Measurements from ENCODE around the gene HCAR2. TPM values are rescaled to one million over a fixed set of nuclear protein-coding genes. Genes with fewer than 3 reads are reported as not detected.

Gene HCAR2
- total and polyA plus RNA-seq, 2 of the 13 experiments (the other 11 are each of a cell fraction or from before 2014, with no cell fraction given), result 0.09 to 5.6 TPM

DNA sequence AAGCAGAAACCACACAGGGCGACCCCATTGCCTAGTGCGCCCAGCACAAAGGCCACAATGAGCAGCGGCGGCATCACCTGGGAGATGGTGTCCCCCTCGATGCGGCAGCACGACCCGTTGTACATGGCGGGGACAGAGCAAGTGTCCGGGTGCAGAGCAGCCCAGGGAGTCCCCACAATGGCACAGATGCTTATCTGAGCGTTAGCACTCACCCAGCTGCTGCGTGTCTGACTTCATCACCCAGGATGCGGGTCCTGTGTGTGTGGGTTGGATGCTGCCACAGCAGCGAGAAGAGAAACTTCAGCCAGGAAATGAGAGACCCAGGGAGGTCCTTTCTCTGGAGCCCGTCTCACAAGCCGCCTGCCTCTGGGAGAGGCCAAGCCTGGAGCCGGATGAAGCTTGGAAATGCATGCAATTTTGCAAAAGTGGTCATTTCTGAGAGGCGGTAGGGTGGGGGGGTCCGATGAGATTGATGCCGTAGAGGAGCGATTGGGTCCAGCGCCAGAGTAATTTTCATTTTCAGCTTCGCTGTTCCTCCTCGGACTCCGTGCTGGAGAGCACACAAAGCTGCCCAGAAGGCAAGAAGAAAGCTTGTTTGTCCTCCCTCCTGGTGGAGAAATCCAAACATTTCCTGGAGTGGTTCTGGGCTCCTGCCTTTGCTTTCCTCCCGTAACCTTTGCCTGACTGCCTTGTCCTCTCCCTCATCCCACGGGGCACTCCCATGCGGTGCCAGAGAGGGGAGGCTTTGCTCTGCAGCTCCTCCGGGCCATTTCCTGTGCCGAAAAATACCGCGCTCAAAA lies 27.3 kb upstream of the HCAR2 start, which contains the start of gene HCAR1:
Gene HCAR1, minus strand, starts transcription at position 630 of the 800 bp plus-strand sequence. Its CDS starts 505 bp downstream, at position 125.
- ChIA-PET CTCF (ENCODE audit: low intra/inter-chr PET ratio, low total read pairs) (no interaction called here), POLR2A (interaction anchor here (1.4 kb wide), 1 partner anchor 10 kb away, joined by 4 read pairs; no protein-coding TSS in a partner anchor)
- ATAC-seq (peak; percentile 83), FAIRE-seq (peak; percentile 34), DNase-seq (ENCODE audit: low spot score) (peak; percentile 40)
- H3K4me2 ChIP-seq (ENCODE audit: low read depth, low read length), result peak within 1 kb of the TSS; percentile 95
- WGBS (ENCODE audit: low lambda C conversion rate), result 3% methylated on average over 19 of the region's 32 CpGs
- no peaks in the 10 kb centered on the region for H3K9me3 ChIP-seq (ENCODE audit: low read length)
- no peaks in the 10 kb centered on the region for H3K27me3 ChIP-seq (ENCODE audit: control insufficient read depth in 1 of 2, insufficient read depth in 2 of 2, low read length in 2 of 2)
- H3K79me2 ChIP-seq (ENCODE audit: insufficient read depth, low read length), result no peaks in the 10 kb centered on the region
- BruUV-seq (replicated peaks), result no TSS peak
- no peaks in the 10 kb centered on the region for H3K36me3 ChIP-seq (replicated peaks in 1 of 2; ENCODE audit: control insufficient read depth in 1 of 2, insufficient read depth in 2 of 2, low read length in 2 of 2)
- intact Hi-C loops (cut with micrococcal nuclease; ENCODE audit: unreplicated experiment), result no loop called here
- in situ Hi-C loops (cut with HindIII; ENCODE audit: extremely low pct_ligation_motif_present, low pct_unique_long_range_greater_than_20kb), result no loop called here
- peak within 1 kb of the TSS; percentile 19 for H3K27ac ChIP-seq (ENCODE audit: extremely low read length, insufficient read depth, low read length)
- peak within 1 kb of the TSS; percentile 68 to 80 (median 76) for H3K4me3 ChIP-seq (replicated peaks in 1 of 3; ENCODE audit: insufficient read depth in 1 of 3, low read depth in 2 of 3, low read length in 3 of 3)
- H3K4me1 ChIP-seq (ENCODE audit: insufficient read depth, low read length), result peaks cover 73% of the 10 kb centered on the region
- peak within 1 kb of the TSS; percentile 58 for H3K9ac ChIP-seq (ENCODE audit: insufficient read depth, low read depth, low read length)
- H4K20me1 ChIP-seq (ENCODE audit: insufficient read depth, low read length), result no peaks in the 10 kb centered on the region
- peak within 1 kb of the TSS; percentile 91 for H2AFZ ChIP-seq (ENCODE audit: low read length)
- TF ChIP-seq, protein P1, sequence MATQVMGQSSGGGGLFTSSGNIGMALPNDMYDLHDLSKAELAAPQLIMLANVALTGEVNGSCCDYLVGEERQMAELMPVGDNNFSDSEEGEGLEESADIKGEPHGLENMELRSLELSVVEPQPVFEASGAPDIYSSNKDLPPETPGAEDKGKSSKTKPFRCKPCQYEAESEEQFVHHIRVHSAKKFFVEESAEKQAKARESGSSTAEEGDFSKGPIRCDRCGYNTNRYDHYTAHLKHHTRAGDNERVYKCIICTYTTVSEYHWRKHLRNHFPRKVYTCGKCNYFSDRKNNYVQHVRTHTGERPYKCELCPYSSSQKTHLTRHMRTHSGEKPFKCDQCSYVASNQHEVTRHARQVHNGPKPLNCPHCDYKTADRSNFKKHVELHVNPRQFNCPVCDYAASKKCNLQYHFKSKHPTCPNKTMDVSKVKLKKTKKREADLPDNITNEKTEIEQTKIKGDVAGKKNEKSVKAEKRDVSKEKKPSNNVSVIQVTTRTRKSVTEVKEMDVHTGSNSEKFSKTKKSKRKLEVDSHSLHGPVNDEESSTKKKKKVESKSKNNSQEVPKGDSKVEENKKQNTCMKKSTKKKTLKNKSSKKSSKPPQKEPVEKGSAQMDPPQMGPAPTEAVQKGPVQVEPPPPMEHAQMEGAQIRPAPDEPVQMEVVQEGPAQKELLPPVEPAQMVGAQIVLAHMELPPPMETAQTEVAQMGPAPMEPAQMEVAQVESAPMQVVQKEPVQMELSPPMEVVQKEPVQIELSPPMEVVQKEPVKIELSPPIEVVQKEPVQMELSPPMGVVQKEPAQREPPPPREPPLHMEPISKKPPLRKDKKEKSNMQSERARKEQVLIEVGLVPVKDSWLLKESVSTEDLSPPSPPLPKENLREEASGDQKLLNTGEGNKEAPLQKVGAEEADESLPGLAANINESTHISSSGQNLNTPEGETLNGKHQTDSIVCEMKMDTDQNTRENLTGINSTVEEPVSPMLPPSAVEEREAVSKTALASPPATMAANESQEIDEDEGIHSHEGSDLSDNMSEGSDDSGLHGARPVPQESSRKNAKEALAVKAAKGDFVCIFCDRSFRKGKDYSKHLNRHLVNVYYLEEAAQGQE (IDR thresholded peaks at IDR 0.05; ENCODE audit: borderline replicate concordance in 1 of 2, low read depth in 1 of 2, low read length in 2 of 2), result no peak
- TF ChIP-seq HOXA5 (CRISPR knock-in tag; IDR thresholded peaks at IDR 0.05) (no peak), ZZZ3 (CRISPR knock-in tag; IDR thresholded peaks at IDR 0.05; ENCODE audit: borderline replicate concordance) (no peak), CC2D1A (CRISPR knock-in tag; IDR thresholded peaks at IDR 0.05) (no peak), ASH2L (IDR thresholded peaks at IDR 0.05; ENCODE audit: insufficient read length, low read depth, low read length) (no peak)
- TF ChIP-seq, protein P2, sequence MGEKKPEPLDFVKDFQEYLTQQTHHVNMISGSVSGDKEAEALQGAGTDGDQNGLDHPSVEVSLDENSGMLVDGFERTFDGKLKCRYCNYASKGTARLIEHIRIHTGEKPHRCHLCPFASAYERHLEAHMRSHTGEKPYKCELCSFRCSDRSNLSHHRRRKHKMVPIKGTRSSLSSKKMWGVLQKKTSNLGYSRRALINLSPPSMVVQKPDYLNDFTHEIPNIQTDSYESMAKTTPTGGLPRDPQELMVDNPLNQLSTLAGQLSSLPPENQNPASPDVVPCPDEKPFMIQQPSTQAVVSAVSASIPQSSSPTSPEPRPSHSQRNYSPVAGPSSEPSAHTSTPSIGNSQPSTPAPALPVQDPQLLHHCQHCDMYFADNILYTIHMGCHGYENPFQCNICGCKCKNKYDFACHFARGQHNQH (CRISPR knock-in tag; IDR thresholded peaks at IDR 0.05), result no peak; the same call in 1 of the 2 replicates
- TF ChIP-seq, protein P3, sequence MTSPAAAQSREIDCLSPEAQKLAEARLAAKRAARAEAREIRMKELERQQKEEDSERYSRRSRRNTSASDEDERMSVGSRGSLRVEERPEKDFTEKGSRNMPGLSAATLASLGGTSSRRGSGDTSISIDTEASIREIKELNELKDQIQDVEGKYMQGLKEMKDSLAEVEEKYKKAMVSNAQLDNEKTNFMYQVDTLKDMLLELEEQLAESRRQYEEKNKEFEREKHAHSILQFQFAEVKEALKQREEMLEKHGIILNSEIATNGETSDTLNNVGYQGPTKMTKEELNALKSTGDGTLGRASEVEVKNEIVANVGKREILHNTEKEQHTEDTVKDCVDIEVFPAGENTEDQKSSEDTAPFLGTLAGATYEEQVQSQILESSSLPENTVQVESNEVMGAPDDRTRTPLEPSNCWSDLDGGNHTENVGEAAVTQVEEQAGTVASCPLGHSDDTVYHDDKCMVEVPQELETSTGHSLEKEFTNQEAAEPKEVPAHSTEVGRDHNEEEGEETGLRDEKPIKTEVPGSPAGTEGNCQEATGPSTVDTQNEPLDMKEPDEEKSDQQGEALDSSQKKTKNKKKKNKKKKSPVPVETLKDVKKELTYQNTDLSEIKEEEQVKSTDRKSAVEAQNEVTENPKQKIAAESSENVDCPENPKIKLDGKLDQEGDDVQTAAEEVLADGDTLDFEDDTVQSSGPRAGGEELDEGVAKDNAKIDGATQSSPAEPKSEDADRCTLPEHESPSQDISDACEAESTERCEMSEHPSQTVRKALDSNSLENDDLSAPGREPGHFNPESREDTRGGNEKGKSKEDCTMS (CRISPR knock-in tag; conservative IDR thresholded peaks at IDR 0.05), result no peak
- TF ChIP-seq, protein P4, sequence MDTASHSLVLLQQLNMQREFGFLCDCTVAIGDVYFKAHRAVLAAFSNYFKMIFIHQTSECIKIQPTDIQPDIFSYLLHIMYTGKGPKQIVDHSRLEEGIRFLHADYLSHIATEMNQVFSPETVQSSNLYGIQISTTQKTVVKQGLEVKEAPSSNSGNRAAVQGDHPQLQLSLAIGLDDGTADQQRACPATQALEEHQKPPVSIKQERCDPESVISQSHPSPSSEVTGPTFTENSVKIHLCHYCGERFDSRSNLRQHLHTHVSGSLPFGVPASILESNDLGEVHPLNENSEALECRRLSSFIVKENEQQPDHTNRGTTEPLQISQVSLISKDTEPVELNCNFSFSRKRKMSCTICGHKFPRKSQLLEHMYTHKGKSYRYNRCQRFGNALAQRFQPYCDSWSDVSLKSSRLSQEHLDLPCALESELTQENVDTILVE (CRISPR knock-in tag; IDR thresholded peaks at IDR 0.05), result no peak
- TF ChIP-seq, protein P5, sequence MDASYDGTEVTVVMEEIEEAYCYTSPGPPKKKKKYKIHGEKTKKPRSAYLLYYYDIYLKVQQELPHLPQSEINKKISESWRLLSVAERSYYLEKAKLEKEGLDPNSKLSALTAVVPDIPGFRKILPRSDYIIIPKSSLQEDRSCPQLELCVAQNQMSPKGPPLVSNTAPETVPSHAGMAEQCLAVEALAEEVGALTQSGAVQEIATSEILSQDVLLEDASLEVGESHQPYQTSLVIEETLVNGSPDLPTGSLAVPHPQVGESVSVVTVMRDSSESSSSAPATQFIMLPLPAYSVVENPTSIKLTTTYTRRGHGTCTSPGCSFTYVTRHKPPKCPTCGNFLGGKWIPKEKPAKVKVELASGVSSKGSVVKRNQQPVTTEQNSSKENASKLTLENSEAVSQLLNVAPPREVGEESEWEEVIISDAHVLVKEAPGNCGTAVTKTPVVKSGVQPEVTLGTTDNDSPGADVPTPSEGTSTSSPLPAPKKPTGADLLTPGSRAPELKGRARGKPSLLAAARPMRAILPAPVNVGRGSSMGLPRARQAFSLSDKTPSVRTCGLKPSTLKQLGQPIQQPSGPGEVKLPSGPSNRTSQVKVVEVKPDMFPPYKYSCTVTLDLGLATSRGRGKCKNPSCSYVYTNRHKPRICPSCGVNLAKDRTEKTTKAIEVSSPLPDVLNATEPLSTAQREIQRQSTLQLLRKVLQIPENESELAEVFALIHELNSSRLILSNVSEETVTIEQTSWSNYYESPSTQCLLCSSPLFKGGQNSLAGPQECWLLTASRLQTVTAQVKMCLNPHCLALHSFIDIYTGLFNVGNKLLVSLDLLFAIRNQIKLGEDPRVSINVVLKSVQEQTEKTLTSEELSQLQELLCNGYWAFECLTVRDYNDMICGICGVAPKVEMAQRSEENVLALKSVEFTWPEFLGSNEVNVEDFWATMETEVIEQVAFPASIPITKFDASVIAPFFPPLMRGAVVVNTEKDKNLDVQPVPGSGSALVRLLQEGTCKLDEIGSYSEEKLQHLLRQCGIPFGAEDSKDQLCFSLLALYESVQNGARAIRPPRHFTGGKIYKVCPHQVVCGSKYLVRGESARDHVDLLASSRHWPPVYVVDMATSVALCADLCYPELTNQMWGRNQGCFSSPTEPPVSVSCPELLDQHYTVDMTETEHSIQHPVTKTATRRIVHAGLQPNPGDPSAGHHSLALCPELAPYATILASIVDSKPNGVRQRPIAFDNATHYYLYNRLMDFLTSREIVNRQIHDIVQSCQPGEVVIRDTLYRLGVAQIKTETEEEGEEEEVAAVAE (CRISPR knock-in tag; IDR thresholded peaks at IDR 0.05; ENCODE audit: borderline replicate concordance), result no peak
